GM12891 (cell line): ENCODE measurements around the gene ULBP3.

Source experiments
- POLR2A ChIP-seq: IDR thresholded peaks from 2 replicates; pipeline ENCODE4 v1.6.1; 2011; ENCODE audit warnings: low read depth, low read length, control low read depth
- TAF1 ChIP-seq: IDR thresholded peaks from 2 replicates; pipeline ENCODE4 v1.6.1; 2011; ENCODE audit warnings: low read depth, low read length, control low read depth

- TF ChIP-seq POLR2A (no peak), TAF1 (no peak)
Measured at GRCh38 chr6:150102750-150103270, 33.9 kb upstream of the ULBP3 start.
